Endothelial cell (in vitro differentiated cells): ENCODE results near the gene TMEFF2. TPM values are rescaled to one million over a fixed set of nuclear protein-coding genes. Genes with fewer than 3 reads are reported as not detected.

Experiments used
- DNase-seq: peaks from one replicate; pipeline ENCODE4 v3.0.0; 2021; ENCODE audit warnings: low spot score
- H3K27ac Mint-ChIP-seq: one replicate; pipeline ENCODE4 v1.8.0; 2021; ENCODE audit warnings: mixed read lengths, inconsistent platforms; ENCODE audit not compliant: unreplicated experiment
- H3K27me3 Mint-ChIP-seq: one replicate; pipeline ENCODE4 v1.8.0; 2021; ENCODE audit warnings: mild to moderate bottlenecking, moderate library complexity, mixed read lengths, inconsistent platforms; ENCODE audit not compliant: unreplicated experiment
- H3K36me3 Mint-ChIP-seq: one replicate; pipeline ENCODE4 v1.8.0; 2021; ENCODE audit warnings: mild to moderate bottlenecking, low read depth, mixed read lengths, inconsistent platforms; ENCODE audit not compliant: unreplicated experiment
- H3K4me1 Mint-ChIP-seq: one replicate; pipeline ENCODE4 v1.8.0; 2021; ENCODE audit warnings: mild to moderate bottlenecking, mixed read lengths, inconsistent platforms; ENCODE audit not compliant: unreplicated experiment
- H3K4me3 Mint-ChIP-seq: one replicate; pipeline ENCODE4 v1.8.0; 2021; ENCODE audit warnings: mild to moderate bottlenecking, mixed read lengths, inconsistent platforms; ENCODE audit not compliant: unreplicated experiment
- H3K9me3 Mint-ChIP-seq: one replicate; pipeline ENCODE4 v1.8.0; 2021; ENCODE audit warnings: mixed read lengths, inconsistent platforms; ENCODE audit not compliant: unreplicated experiment
- total RNA-seq: library from RNA; stranded (reverse); fragmentation: NEBNext Ultra II Directional; extraction: Animal tissue kit (Norgen Biotek cat#: 25700); gene quantifications from one replicate; pipeline ENCODE4 v1.2.1, GENCODE V29; 2021; ENCODE audit not compliant: unreplicated experiment
- TF ChIP-seq, protein P1 (sequence below): fragments of 200-600 bp; sonication (generic); IDR thresholded peaks from one replicate; pipeline ENCODE4 v1.5.0; 2021; ENCODE audit warnings: antibody characterized with exemption; ENCODE audit not compliant: unreplicated experiment

TMEFF2 gene
- total RNA-seq, 1 donor from 2014 or later: 0.10 TPM

GRCh38 chr2:192068966-192069365, 125.8 kb downstream of the TMEFF2 start:
- TF ChIP-seq, protein P1, sequence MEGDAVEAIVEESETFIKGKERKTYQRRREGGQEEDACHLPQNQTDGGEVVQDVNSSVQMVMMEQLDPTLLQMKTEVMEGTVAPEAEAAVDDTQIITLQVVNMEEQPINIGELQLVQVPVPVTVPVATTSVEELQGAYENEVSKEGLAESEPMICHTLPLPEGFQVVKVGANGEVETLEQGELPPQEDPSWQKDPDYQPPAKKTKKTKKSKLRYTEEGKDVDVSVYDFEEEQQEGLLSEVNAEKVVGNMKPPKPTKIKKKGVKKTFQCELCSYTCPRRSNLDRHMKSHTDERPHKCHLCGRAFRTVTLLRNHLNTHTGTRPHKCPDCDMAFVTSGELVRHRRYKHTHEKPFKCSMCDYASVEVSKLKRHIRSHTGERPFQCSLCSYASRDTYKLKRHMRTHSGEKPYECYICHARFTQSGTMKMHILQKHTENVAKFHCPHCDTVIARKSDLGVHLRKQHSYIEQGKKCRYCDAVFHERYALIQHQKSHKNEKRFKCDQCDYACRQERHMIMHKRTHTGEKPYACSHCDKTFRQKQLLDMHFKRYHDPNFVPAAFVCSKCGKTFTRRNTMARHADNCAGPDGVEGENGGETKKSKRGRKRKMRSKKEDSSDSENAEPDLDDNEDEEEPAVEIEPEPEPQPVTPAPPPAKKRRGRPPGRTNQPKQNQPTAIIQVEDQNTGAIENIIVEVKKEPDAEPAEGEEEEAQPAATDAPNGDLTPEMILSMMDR: no peak
- Mint-ChIP-seq H3K4me3 (no peak overlapping the region), H3K27ac (no peak overlapping the region), H3K36me3 (no peaks in the 10 kb centered on the region), H3K27me3 (no peaks in the 10 kb centered on the region), H3K9me3 (no peaks in the 10 kb centered on the region), H3K4me1 (peaks cover 12% of the 10 kb centered on the region)
- DNase-seq: no peak

GRCh38 chr2:192067631-192068030, 127.1 kb downstream of the TMEFF2 start:
- DNase-seq: no peak
- Mint-ChIP-seq H3K36me3 (no peaks in the 10 kb centered on the region), H3K27ac (no peak overlapping the region), H3K4me1 (peaks cover 6% of the 10 kb centered on the region), H3K27me3 (no peaks in the 10 kb centered on the region), H3K4me3 (no peak overlapping the region), H3K9me3 (no peaks in the 10 kb centered on the region)
- TF ChIP-seq, protein P1: no peak

DNA sequence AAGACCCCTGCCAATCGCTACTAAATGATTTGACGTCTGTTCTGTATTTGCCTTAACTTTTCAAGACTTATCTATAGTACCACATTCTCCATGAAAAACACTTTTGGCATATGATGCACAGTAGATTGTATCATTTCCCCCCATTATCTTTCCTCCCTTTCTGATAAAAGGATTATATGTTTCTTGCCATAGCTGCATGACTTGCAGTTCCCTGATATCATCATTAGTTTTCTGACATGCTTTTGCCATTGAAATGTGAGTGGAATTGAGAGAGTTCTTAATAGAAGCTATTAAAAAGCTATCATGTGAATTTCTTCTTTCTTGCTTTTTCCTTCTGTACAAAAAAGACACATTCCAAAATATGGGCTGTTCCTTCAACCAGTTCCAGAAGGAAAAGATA, 130.3 kb downstream of the TMEFF2 start:
- no peak for DNase-seq
- Mint-ChIP-seq H3K9me3 (no peaks in the 10 kb centered on the region), H3K4me3 (no peak overlapping the region), H3K4me1 (no peaks in the 10 kb centered on the region), H3K27me3 (no peaks in the 10 kb centered on the region), H3K36me3 (no peaks in the 10 kb centered on the region), H3K27ac (no peak overlapping the region)
- TF ChIP-seq, protein P1: no peak

DNA sequence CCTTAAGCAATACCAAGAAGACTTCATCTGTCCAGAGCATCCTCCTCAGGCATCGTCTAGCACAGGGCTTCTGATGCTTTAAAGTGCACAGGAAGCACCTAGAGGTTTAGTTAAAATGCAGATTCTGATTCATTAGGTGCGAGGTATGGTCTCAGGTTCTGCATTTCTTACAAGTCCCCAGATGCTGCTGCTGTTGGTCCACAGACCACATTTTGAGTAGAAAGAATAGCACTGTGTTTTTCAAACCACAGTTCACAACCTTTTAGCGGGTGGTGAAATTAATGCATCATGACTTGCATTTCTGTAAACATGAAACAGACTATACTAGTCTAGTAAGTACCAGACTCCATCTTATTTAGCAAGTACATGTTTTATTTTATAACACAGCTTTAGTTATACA, 134.6 kb downstream of the TMEFF2 start:
- no peak overlapping the region for H3K27ac Mint-ChIP-seq
- TF ChIP-seq, protein P1: no peak
- no peak overlapping the region for H3K4me3 Mint-ChIP-seq
- no peaks in the 10 kb centered on the region for H3K27me3 Mint-ChIP-seq
- no peak for DNase-seq
- H3K36me3 Mint-ChIP-seq: no peaks in the 10 kb centered on the region
- no peaks in the 10 kb centered on the region for H3K4me1 Mint-ChIP-seq
- H3K9me3 Mint-ChIP-seq: no peaks in the 10 kb centered on the region

DNA sequence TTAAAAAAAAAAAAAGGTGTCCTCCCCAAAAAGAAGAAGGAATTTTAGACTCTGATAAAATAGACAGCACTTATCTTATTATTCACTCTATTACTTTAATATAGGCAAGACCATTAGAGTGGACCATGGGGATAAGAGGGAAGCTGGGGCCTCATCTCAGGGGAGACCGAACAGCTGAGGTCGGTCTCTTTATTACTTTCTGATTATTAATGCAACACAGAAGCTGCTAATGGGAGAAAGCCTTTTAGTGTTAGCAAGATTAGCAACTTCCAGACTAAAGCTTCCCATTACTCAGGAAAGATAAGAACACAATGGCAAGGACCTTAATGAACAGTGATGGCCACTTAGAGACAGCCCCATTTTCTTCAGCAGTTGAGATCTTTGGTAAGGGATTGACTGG, 135.5 kb downstream of the TMEFF2 start:
- Mint-ChIP-seq H3K4me1 (no peaks in the 10 kb centered on the region), H3K27ac (no peak overlapping the region), H3K27me3 (no peaks in the 10 kb centered on the region), H3K36me3 (no peaks in the 10 kb centered on the region), H3K9me3 (no peaks in the 10 kb centered on the region), H3K4me3 (no peak overlapping the region)
- no peak for DNase-seq
- TF ChIP-seq, protein P1: no peak
